ENCODE measurements around the gene CLEC20A.

CLEC20A gene

DNA sequence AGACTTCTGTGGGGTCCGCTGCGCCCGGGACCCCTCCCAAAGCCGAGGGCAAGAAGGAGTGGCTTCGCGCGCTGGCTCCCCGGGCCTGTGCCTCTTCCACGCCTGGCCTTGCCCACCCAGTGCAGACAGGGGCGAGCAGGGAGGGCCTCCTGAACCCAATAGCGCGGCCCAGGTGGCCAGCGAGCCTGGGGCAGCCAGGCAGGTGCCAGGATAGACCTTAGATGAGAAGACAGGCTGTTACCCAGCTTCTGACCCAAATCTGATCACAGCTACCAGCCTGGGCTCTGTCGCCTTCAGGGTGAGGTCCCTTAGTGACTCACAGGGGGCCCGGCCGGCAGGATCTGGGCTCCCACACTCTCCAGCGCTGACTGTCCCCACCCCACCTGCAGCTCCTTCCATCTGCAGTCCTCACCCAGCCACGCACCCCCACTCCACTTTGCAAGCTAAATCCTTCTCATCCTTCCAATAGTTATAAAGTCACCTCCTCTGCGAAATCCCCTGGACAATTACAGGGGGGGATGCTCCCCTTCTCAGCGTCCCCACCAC is 9.6 kb downstream of the CLEC20A start:
- Histone ChIP-seq H4K20me1 (ENCODE audit: insufficient read depth, low read length) (no peaks in the 10 kb centered on the region), H3K4me2 (ENCODE audit: low read depth, low read length) (no peak overlapping the region), H3K9me2 (replicated peaks; ENCODE audit: insufficient read depth, low read length) (no peaks in the 10 kb centered on the region), H3K4me3 (ENCODE audit: low read length) (no peak overlapping the region), H3K27ac (ENCODE audit: low read length) (no peak overlapping the region), H3K27me3 (replicated peaks; ENCODE audit: insufficient read depth, low read length) (no peaks in the 10 kb centered on the region), H3K4me1 (ENCODE audit: low read length) (no peaks in the 10 kb centered on the region), H2AFZ (ENCODE audit: low read length) (no peak overlapping the region), H3F3A (ENCODE audit: insufficient read depth, low read length) (no peaks in the 10 kb centered on the region), H3K36me3 (replicated peaks; ENCODE audit: insufficient read depth, low read length) (no peaks in the 10 kb centered on the region), H3K9me3 (replicated peaks; ENCODE audit: insufficient read depth, low read length) (no peaks in the 10 kb centered on the region), H3K79me2 (ENCODE audit: low read length) (no peaks in the 10 kb centered on the region), H3K9ac (ENCODE audit: low read length) (no peak overlapping the region)
- no peak for TF ChIP-seq EZH2phosphoT487 (IDR thresholded peaks at IDR 0.05; ENCODE audit: low read length)
- TF ChIP-seq, protein P1, sequence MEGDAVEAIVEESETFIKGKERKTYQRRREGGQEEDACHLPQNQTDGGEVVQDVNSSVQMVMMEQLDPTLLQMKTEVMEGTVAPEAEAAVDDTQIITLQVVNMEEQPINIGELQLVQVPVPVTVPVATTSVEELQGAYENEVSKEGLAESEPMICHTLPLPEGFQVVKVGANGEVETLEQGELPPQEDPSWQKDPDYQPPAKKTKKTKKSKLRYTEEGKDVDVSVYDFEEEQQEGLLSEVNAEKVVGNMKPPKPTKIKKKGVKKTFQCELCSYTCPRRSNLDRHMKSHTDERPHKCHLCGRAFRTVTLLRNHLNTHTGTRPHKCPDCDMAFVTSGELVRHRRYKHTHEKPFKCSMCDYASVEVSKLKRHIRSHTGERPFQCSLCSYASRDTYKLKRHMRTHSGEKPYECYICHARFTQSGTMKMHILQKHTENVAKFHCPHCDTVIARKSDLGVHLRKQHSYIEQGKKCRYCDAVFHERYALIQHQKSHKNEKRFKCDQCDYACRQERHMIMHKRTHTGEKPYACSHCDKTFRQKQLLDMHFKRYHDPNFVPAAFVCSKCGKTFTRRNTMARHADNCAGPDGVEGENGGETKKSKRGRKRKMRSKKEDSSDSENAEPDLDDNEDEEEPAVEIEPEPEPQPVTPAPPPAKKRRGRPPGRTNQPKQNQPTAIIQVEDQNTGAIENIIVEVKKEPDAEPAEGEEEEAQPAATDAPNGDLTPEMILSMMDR (IDR thresholded peaks at IDR 0.05; ENCODE audit: low read length) = no peak
- no peak for DNase-seq

DNA sequence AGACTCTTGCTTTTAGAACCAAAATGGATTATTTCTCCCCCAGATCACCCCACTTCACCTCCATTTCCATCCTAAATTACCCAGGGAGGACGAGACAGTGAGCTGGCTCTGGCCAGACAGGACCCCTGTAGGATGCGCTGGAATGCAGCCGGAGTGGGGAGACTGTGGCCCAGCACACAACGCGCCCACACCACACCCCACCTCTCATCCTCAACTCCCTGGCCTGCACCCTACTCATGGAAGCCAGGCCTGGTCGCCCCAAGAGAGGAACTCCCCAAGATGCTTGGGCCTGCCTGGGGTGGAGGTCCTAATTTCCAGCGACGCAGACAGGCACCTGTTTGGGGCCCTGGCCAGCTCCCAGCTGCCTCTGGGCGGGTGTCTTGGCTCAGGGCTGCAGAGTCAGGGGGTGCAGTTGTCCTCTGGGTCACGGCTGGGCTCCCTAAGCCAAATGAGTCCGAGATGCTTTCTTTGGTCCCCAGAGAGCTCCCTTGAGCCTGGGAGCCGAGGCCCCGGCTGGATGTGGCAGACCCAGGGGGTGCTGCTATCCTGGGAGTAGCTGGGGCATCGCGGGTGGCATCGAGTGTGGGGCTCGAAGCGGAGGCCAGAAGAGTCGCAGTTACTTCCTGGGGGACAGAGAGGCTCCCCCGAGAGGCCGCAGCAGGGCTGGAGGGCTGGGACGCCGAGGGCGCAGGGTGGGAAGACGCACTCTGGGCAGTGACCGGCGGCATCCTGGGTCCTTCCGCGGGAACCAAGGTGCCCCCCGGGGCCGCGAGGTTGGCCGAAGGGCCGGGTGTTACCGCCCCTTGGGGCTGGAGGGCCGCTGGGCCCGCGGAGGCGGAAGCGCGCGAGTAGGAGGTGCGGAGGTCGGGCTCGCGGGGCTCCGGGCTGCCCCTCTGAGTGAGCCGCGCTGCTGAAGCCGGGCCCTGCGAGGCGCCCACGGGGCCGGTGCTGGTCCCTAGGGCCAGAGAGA is 10.4 kb downstream of the CLEC20A start:
- Histone ChIP-seq H3F3A (ENCODE audit: insufficient read depth, low read length) (no peaks in the 10 kb centered on the region), H3K27ac (ENCODE audit: low read length) (no peak overlapping the region), H3K27me3 (replicated peaks; ENCODE audit: insufficient read depth, low read length) (no peaks in the 10 kb centered on the region), H3K79me2 (ENCODE audit: low read length) (no peaks in the 10 kb centered on the region), H3K9me3 (replicated peaks; ENCODE audit: insufficient read depth, low read length) (no peaks in the 10 kb centered on the region), H3K9me2 (replicated peaks; ENCODE audit: insufficient read depth, low read length) (no peaks in the 10 kb centered on the region), H3K4me1 (ENCODE audit: low read length) (no peaks in the 10 kb centered on the region), H3K9ac (ENCODE audit: low read length) (no peak overlapping the region), H2AFZ (ENCODE audit: low read length) (no peak overlapping the region), H3K4me3 (ENCODE audit: low read length) (no peak overlapping the region), H4K20me1 (ENCODE audit: insufficient read depth, low read length) (no peaks in the 10 kb centered on the region), H3K4me2 (ENCODE audit: low read depth, low read length) (no peak overlapping the region), H3K36me3 (replicated peaks; ENCODE audit: insufficient read depth, low read length) (no peaks in the 10 kb centered on the region)
- TF ChIP-seq EZH2phosphoT487 (IDR thresholded peaks at IDR 0.05; ENCODE audit: low read length) (no peak), EZH2 (optimal IDR thresholded peaks at IDR 0.05; ENCODE audit: low read depth, low read length) (no peak)
- TF ChIP-seq, protein P1 (IDR thresholded peaks at IDR 0.05; ENCODE audit: low read length) = no peak
- no peak for DNase-seq

DNA sequence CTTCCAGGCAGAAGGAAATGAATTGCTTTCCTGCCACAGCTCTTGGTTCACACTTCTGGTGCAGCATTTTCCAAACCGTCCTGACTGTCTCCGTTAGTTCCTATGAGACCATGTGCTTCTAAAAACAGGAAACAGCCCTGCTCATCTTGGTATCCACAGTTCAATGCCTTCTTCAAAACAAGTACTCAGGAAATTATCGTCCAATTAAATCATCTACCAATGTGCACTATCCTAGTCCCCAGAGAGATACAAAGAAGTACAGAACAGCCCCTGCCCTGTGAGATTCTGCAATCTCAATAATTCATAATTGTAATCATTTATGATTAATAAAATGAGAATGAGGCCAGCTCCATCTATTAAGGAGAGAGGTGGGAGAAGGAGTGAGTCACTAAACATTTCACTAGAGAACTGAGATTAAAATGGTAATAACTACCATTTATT is 11.2 kb downstream of the CLEC20A start:
- no peaks in the 10 kb centered on the region for H3K9me2 ChIP-seq (replicated peaks; ENCODE audit: insufficient read depth, low read length)
- H3K4me2 ChIP-seq (ENCODE audit: low read depth, low read length) = no peak overlapping the region
- no peaks in the 10 kb centered on the region for H3K4me1 ChIP-seq (ENCODE audit: low read length)
- H3K27ac ChIP-seq (ENCODE audit: low read length) = no peak overlapping the region
- H2AFZ ChIP-seq (ENCODE audit: low read length) = no peak overlapping the region
- no peak overlapping the region for H3K4me3 ChIP-seq (ENCODE audit: low read length)
- H3K79me2 ChIP-seq (ENCODE audit: low read length) = no peaks in the 10 kb centered on the region
- H4K20me1 ChIP-seq (ENCODE audit: insufficient read depth, low read length) = no peaks in the 10 kb centered on the region
- no peaks in the 10 kb centered on the region for H3F3A ChIP-seq (ENCODE audit: insufficient read depth, low read length)
- no peak for DNase-seq
- H3K36me3 ChIP-seq (replicated peaks; ENCODE audit: insufficient read depth, low read length) = no peaks in the 10 kb centered on the region
- H3K9ac ChIP-seq (ENCODE audit: low read length) = no peak overlapping the region
- no peaks in the 10 kb centered on the region for H3K27me3 ChIP-seq (replicated peaks; ENCODE audit: insufficient read depth, low read length)
- TF ChIP-seq, protein P1 (IDR thresholded peaks at IDR 0.05; ENCODE audit: low read length) = no peak
- TF ChIP-seq EZH2 (optimal IDR thresholded peaks at IDR 0.05; ENCODE audit: low read depth, low read length) (no peak), EZH2phosphoT487 (IDR thresholded peaks at IDR 0.05; ENCODE audit: low read length) (no peak)
- no peaks in the 10 kb centered on the region for H3K9me3 ChIP-seq (replicated peaks; ENCODE audit: insufficient read depth, low read length)

Data from MM.1S (cell line).